Measurements from ENCODE around the gene MMP25.

DNA sequence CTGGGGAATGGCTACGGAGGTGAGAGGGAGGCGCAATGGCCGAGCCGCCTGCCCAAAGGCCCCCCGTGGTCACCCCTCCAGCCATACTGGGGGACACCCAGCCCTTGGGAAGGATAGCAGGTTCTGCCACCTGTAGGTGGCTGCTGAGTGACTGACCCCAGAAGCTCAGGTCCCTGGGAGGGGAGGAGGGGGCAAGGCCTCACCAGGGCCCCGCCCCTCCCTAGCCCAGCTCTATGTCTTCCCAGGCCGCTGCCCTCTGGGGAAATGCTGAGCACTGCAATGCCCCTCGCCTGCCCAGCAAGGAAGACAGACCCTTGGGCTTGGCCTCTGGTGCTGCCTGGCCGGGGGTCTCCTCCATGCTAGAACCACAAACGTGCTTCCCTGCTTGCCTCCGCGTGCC is 45.0 kb upstream of the MMP25 start:
- TF ChIP-seq CTCF (IDR thresholded peaks at IDR 0.05), result no peak
- TF ChIP-seq POLR2A (IDR thresholded peaks at IDR 0.05), result no peak
- TF ChIP-seq EP300 (IDR thresholded peaks at IDR 0.05), result no peak
- no peak for TF ChIP-seq POLR2AphosphoS5 (IDR thresholded peaks at IDR 0.05)
